Stimulated activated CD4-positive, alpha-beta T cell treated with anti-CD3 and anti-CD28 coated beads, TNF-alpha, amount 100 ng/mL, for 1 hour (primary cell): ENCODE results near the gene CXCL5.
"Not testable (repeated sequence)": the region's sequence is repeated elsewhere in the genome, so short reads cannot be mapped to it uniquely, and the experiment has no call there.

ENCODE experiments used
- DNase-seq, 3 donors: peaks; one replicate each; pipeline ENCODE4 v3.0.0-alpha.2; 2020; ENCODE audit warnings: low read depth in 3 of 3, low spot score in 1 of 3

CXCL5 gene

GRCh38 chr4:74015126-74015780, 16.8 kb upstream of the CXCL5 start:
- no peak for DNase-seq

GRCh38 chr4:74014332-74014731, 15.9 kb upstream of the CXCL5 start:
- DNase-seq, result no peak

- DNase-seq, result no peak
Observed at GRCh38 chr4:74013264-74013663, 14.8 kb upstream of the CXCL5 start.

- DNase-seq, result no peak
Observed at GRCh38 chr4:74012130-74012529, 13.7 kb upstream of the CXCL5 start.

GRCh38 chr4:74009307-74009706, 10.8 kb upstream of the CXCL5 start:
- no peak for DNase-seq

- DNase-seq, result no peak
Observed at GRCh38 chr4:74006009-74006476, 7.6 kb upstream of the CXCL5 start.

- no peak for DNase-seq
Observed at GRCh38 chr4:74005528-74005927, 7.1 kb upstream of the CXCL5 start.

- no peak for DNase-seq
Observed at GRCh38 chr4:74004668-74005067, 6.2 kb upstream of the CXCL5 start.

- no peak for DNase-seq
Observed at GRCh38 chr4:74000301-74000700, 1.8 kb upstream of the CXCL5 start.

- DNase-seq, result no peak
Observed at GRCh38 chr4:73992050-73992449, 6.4 kb downstream of the CXCL5 start.

- DNase-seq, result no peak
Observed at GRCh38 chr4:73991742-73992000, 6.8 kb downstream of the CXCL5 start.

- DNase-seq, result no peak
Observed at GRCh38 chr4:73990988-73991741, 7.3 kb downstream of the CXCL5 start.

GRCh38 chr4:73989928-73990327, 8.5 kb downstream of the CXCL5 start:
- DNase-seq, result no peak

- DNase-seq, result no peak
Observed at GRCh38 chr4:73989031-73989430, 9.4 kb downstream of the CXCL5 start.

- no peak for DNase-seq
Observed at GRCh38 chr4:73988061-73988460, 10.4 kb downstream of the CXCL5 start, which contains the start of gene PPBP. TSS of gene PPBP (minus strand) at chr4:73988190. CDS start at chr4:73988103, 87 bp downstream.

- DNase-seq, result no peak
Observed at GRCh38 chr4:73985528-73985852, 13.0 kb downstream of the CXCL5 start.

- no peak for DNase-seq
Observed at GRCh38 chr4:73984736-73985527, 13.5 kb downstream of the CXCL5 start.

GRCh38 chr4:73981175-73981574, 17.3 kb downstream of the CXCL5 start:
- not testable (repeated sequence) for DNase-seq

- no peak for DNase-seq
Observed at GRCh38 chr4:73979407-73979957, 19.0 kb downstream of the CXCL5 start.

GRCh38 chr4:73978886-73979285, 19.6 kb downstream of the CXCL5 start:
- DNase-seq, result no peak

- no peak for DNase-seq
Observed at GRCh38 chr4:73976716-73977115, 21.8 kb downstream of the CXCL5 start.

GRCh38 chr4:73976217-73976616, 22.3 kb downstream of the CXCL5 start:
- DNase-seq, result no peak
